Measurements from ENCODE around the gene SLC25A33. TPM values are rescaled to one million over a fixed set of nuclear protein-coding genes. Genes with fewer than 3 reads are reported as not detected.
"Not testable (repeated sequence)": the region's sequence is repeated elsewhere in the genome, so short reads cannot be mapped to it uniquely, and the experiment has no call there.

The SLC25A33 gene
- total RNA-seq, 1 experiment from 2014 or later, result 42.2 TPM

DNA sequence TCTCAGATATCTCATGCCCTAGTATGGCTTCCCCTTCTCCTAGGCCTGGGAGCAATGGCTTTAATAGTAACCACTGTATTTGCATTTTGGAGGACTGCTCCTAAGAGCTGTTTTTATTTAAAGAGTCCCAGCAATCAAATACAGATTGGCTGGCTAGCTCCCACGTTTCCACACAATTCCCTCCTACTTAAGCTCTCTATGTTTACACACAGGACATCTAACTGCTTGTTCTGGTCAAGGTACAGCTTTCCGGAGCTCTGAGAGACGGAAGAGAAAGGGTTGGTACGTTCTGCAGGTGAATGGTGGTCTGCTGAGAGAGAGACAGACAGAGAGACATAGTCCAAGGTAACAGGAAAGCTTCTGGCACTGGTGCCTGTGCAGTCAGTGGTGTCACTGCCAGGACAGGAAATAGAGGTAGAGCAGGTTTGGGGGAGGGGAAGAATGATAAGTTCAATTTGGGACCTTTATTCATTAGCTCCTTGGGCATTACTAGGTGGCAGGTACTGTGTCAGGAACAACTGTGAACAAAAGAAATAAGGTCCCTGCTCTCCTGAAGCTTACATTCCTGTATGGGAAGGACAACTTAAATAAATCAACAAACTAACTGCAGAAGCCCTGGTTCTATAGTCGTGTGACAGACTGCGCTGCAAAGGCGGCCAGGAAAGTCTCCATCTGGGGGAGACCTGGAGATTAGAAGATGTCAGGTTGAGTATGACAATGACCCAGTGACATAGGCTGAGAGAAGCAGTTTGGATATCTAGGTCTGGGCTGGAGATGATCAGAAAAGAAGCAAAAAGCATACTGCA, 1.2 kb upstream of the SLC25A33 start:
- DNase-seq (ENCODE audit: low spot score), result no peak
- in situ Hi-C loops (cut with HindIII; ENCODE audit: low sequenced_read_pairs), result no loop called here

DNA sequence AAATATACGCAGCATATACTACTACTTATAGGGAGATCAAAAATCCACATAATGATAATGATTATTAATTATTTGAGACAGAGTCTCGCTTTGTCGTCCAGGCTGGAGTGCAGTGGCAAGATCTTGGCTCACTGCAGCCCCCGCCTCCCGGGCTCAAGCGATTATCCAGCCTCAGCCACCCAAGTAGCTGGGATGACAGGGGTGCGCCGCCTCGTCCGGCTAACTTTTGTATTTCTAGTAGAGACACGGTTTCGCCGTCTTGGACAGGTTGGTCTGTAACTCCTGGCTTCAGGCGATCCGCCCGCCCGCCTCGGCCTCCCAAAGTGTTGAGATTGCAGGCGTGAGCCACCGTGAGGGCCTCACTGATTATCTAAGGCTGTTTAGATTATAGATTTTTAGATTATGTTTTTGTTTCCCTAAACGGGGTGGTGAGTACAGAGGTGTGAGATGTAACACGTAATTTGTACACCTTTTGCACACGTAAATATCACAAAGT, 548 bp upstream of the SLC25A33 start:
- in situ Hi-C loops (cut with HindIII; ENCODE audit: low sequenced_read_pairs), result no loop called here
- DNase-seq (ENCODE audit: low spot score), result no peak

DNA sequence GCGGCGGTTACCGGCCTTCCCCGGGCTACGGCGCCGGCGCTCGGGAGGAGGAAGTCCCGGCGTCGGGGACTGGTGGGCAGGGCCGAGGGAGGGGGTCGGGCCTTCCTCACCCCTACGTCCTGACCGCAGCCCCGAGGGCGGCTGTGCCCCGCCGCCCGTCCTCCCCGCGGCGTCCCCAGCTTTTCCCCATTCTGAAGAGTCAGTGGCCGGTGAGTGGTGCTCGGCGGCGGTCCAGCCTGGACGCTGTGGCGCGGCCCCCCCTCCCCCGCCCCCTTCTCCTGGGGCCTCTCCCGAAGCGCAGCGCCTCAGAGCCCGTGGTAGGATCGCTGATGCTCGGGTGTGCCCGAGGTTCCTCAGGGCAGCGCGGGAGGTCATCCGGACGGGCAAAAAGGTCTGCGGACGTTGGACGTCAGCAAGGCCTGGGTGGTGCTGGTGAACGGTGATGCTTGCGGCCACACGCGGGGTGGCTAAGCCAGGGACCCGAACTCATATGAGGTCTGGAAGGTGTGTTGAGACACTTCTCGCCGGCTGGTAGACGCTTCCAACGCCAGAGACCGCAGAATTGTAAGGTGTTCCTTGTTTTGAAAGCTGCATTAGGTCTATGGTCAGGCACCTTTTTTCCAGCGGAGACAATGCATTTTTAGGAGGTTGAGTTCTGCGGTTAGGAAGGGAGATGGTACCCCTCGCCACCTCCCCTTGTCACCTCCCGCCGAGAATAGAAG, 725 bp downstream of the SLC25A33 start:
- DNase-seq (ENCODE audit: low spot score), result no peak
- in situ Hi-C loops (cut with HindIII; ENCODE audit: low sequenced_read_pairs), result no loop called here

DNA sequence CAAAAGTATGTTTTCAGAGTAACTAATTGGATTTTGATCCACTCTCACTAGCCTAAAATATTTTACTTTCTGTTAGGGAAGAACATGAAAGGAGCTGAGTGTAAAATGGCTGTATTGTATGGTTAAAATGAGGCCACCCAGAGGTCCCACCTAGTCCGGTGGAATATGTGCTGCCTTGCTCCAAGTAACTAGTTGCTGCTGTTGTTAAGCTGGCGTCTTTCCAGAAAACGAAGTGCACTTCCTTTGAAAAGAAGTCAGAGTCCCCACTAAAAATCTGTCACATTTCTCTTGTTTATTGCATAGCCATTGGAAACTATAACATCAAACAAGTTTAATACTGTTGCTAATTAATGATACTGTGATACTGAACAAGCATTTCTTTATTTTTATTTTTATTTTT, 3.2 kb downstream of the SLC25A33 start:
- in situ Hi-C loops (cut with HindIII; ENCODE audit: low sequenced_read_pairs), result no loop called here
- no peak for DNase-seq (ENCODE audit: low spot score)

DNA sequence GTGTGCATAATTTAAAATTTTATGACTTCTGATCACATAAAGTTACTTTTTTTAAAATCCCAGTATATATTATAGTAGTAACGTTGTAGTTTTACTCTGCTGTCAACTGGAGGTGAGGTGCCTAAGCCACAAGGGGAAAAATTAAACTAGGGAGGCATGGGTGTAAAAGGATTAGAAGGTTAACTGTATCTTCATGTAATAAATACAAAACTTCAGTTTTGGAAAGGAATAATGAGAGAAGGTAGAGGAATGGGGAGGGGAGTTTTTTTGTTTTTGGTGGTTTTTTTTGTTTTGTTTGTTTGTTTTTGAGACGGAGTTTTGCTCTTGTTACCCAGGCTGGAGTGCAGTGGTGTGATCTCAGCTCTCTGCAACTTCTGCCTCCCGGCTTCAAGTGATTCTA, 5.7 kb downstream of the SLC25A33 start:
- in situ Hi-C loops (cut with HindIII; ENCODE audit: low sequenced_read_pairs), result no loop called here
- no peak for DNase-seq (ENCODE audit: low spot score)

DNA sequence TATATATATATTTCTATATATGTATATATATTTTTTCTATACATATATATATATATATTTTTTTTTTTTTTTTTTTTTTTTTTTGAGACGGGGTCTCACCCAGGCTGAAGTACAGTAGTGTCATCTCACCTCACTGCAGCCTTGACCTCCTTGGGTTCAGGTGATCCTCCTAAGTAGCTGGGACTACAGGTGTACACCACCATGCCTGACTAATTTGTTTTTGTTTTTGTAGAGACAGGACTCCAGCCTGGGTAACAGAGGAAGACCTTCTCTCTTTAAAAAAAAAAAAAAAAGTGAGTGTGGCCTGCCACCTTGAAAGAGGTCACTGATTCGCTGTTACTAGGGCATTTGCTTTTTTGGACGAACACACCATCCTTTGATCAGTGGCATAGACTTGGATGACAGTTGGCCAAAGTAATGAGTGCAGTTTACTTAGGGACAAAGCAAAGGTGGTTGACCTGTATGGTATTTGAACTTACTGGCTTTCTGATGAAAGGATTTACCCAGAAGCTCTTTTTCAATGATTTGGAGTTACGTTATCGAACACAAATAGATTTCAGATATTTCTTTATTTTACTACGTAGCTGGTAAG, 10.8 kb downstream of the SLC25A33 start:
- in situ Hi-C loops (cut with HindIII; ENCODE audit: low sequenced_read_pairs), result loop anchor here (25.0 kb wide), 1 partner anchor 263 kb away; the partner anchor contains the start of gene SPSB1
- DNase-seq (ENCODE audit: low spot score), result no peak

DNA sequence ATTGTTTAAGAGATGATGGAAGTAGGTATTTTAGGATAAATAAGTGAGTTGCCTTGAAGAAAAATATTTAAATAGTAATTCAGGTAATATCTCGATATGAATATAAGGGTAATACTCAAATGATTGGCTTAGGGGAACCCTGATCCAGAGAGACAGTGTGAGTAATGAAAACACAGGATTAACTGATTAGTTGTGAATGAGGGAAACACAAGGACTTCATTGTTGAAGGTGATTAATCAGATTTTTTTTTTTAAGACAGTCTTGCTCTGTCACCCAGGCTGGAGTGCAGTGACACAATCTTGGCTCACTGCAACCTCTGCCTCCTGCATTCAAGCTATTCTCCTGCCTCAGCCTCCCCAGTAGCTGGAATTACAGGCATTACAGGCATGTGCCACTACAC, 12.7 kb downstream of the SLC25A33 start:
- in situ Hi-C loops (cut with HindIII; ENCODE audit: low sequenced_read_pairs), result loop anchor here (25.0 kb wide), 1 partner anchor 265 kb away; the partner anchor contains the start of gene SPSB1

DNA sequence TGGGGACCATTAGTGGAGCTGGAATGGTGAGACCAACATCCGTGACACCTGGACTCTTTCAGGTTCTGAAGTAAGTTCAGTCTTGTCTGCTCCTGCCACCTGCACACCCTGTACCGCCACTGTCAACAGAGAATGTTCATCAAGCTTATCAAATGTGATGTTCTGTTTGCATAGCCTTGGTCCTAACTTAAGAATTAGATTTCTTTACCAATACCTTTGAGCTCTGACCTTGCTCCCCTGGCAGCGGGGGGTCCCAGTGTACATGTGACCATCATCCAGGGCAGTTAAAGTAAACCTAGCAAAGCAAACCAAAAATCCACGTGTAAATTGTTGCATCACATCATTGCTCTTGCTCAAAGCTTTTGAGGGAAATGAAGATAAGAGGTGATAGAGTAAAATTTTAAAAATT, 14.5 kb downstream of the SLC25A33 start:
- DNase-seq (ENCODE audit: low spot score), result no peak
- in situ Hi-C loops (cut with HindIII; ENCODE audit: low sequenced_read_pairs), result loop anchor here (25.0 kb wide), 1 partner anchor 266 kb away; the partner anchor contains the start of gene SPSB1

More for the DNA sequence above, 12.7 kb downstream of the SLC25A33 start:
- no peak for DNase-seq (ENCODE audit: low spot score)

DNA sequence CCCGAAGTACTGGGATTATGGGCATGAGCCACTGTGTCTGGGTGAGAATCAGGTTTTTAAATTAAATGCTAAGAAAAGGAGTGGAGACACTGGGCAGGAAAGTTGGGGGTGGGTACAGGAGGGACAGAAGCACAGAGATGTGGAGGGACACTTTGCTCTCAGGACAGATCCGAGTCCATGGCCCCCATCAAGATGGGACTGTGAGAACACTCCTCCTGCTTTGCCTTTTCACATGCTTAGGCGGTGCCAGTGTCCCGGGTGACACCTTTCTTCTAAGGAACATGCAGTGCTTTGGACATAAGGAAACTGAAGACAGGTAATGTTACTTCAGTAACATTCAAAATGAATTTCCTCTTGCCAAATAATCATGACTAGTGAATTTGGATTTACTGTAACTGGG, 16.7 kb downstream of the SLC25A33 start:
- no peak for DNase-seq (ENCODE audit: low spot score)
- in situ Hi-C loops (cut with HindIII; ENCODE audit: low sequenced_read_pairs), result loop anchor here (25.0 kb wide), 1 partner anchor 269 kb away; the partner anchor contains the start of gene SPSB1

DNA sequence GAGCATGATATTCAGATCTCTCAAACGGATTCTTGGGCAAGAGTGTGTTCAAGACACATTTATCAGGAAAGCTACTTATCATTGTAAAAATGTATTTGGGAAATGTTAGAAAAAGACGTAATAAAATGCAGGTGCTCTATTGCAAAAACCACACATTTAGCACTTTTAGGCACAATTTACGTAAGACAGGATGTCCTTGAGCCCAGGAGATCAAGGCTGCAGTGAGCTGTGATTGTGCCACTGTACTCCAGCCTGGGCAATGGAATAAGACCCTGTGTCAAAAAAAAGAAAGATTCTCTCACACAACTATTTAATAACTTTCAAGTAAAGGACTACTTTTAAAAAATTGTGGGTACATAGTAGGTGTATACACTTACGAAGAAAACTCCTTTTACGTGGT, 18.4 kb downstream of the SLC25A33 start:
- in situ Hi-C loops (cut with HindIII; ENCODE audit: low sequenced_read_pairs), result loop anchor here (25.0 kb wide), 1 partner anchor 270 kb away; the partner anchor contains the start of gene SPSB1
- no peak for DNase-seq (ENCODE audit: low spot score)

DNA sequence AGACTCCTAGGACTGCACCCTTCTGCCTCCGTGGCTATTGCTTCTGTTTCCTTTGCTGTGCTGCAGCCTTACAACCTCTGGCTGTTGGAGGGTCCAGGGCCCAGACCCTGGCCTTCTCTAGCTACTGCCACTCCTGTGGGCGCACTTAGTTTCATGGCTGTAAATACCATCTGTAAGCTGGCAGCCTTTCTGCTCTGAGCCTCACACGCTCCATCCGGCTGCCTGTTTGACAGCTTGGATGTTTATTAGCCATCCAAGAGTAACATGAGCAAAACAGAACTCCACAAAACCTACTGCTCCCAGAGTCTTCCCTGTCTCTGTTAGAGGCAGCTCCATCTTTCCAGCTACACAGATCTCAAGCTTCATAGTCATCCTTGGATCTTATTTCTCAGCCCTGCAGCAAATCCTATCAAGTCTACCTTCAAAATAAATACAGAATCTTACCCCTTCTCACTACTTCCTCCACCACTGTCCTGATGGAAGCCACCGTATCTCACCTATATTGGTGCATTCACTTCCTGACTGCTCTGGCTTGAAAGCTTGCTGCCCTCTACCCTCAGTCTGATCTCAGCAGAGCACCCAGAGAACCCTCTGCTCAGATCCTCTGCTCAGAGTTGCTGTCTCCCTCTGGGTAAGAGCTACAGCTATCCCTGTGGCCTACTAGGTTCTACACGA, 19.1 kb downstream of the SLC25A33 start:
- in situ Hi-C loops (cut with HindIII; ENCODE audit: low sequenced_read_pairs), result loop anchor here (25.0 kb wide), 1 partner anchor 271 kb away; the partner anchor contains the start of gene SPSB1

DNA sequence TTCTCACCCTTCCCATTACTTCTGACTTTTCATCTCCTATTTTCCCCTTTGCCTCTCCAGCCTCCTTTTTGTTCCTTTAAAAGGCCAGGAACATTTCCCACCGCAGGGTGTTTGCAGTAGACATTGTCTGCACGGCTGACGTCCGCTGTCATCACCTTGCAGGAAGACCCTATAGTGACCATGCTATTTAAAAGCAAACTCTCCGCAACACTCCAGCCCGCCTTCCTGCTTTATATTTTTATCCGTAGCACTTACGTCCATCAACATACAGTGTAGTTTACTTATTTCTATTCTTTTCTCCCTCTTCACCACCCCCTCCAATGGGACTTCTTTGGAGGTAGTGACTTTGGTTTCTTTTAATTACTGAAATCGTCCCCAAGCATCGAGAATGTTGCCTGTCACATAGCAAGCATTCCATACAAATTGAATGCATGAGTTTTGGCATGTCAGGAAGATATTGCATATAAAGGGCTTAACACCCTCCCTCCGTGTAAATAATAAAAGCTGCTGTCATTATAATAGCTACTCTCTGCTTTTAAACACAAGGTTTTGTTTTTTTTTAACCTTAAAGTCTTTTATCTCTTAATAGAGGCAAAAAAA, 19.8 kb downstream of the SLC25A33 start:
- in situ Hi-C loops (cut with HindIII; ENCODE audit: low sequenced_read_pairs), result loop anchor here (25.0 kb wide), 1 partner anchor 272 kb away; the partner anchor contains the start of gene SPSB1

More for the DNA sequence above, 19.1 kb downstream of the SLC25A33 start:
- no peak for DNase-seq (ENCODE audit: low spot score)

DNA sequence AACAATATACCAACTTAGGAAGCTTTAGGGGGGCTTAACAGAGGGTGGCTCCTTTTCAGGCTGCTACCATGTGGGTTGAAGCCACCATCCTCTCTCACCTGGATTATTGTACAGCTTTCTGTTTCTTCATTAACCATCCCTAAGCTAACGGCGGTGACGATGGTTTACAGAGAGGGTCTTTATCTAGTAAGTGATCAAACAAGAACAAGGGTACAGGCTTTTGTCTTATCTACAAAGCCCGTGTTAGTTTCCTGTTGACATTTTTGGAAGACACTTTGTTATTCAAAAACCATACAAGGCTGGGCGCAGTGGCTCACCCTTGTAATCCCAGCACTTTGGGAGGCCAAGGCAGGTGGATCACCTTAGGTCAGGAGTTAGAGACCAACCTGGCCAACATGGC, 20.4 kb downstream of the SLC25A33 start:
- no peak for DNase-seq (ENCODE audit: low spot score)
- in situ Hi-C loops (cut with HindIII; ENCODE audit: low sequenced_read_pairs), result loop anchor here (25.0 kb wide), 1 partner anchor 272 kb away; the partner anchor contains the start of gene SPSB1

More for the DNA sequence above, 19.8 kb downstream of the SLC25A33 start:
- no peak for DNase-seq (ENCODE audit: low spot score)

DNA sequence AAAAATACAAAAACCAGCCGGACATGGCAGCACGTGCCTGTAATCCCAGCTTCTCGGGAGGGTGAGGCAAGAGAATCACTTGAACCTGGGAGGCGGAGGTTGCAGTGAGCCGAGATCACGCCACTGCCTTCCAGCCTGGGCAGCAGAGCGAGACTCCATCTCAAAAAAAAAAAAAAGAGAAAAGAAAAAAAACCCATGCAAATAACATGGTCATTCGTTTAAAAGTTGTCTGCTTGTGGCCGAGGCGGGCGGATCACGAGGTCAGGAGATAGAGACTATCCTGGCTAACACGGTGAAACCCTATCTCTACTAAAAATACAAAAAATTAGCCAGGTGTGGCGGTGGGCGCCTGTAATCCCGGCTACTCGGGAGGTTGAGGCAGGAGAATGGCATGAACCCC, 20.8 kb downstream of the SLC25A33 start:
- in situ Hi-C loops (cut with HindIII; ENCODE audit: low sequenced_read_pairs), result loop anchor here (25.0 kb wide), 1 partner anchor 273 kb away; the partner anchor contains the start of gene SPSB1
- not testable (repeated sequence) for DNase-seq (ENCODE audit: low spot score)

DNA sequence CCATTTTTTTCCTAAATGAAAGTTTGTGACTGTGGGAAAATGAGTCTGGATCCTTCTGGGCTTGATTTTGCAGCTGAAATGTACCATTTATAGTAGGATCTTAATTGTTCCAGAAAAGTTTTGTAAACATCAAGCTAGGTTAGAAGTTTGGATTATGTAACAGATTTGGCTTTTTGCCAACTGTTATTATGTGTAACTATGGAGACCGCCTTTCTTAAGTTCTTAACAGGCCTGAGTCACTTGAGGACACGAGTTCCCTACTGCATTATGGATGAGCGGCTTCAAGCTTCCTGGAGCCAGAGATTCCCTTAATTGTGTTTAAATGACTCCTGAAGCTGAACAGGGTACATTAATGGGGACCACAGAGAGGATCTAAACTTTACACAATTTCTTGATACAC, 22.2 kb downstream of the SLC25A33 start:
- in situ Hi-C loops (cut with HindIII; ENCODE audit: low sequenced_read_pairs), result loop anchor here (25.0 kb wide), 1 partner anchor 274 kb away; the partner anchor contains the start of gene SPSB1
- DNase-seq (ENCODE audit: low spot score), result peak; percentile 38

DNA sequence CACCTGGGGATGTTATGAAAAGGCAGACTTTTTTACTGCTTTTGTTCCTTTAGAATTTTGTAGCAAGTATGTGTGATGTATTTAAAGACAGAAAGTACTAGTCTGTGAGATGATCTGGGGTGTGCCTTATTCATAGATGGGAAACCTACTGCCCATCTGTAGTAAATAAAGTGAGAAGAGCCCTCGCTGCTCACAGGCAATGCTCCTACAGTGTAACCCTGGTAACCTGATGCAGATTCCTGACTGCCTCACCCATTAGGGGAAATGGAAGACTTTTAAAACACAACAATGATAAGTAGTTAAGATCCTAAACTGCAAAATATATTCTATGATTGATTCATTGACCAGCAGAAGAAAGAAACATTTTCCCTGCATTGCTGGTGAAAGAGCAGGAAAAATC, 30.0 kb downstream of the SLC25A33 start:
- in situ Hi-C loops (cut with HindIII; ENCODE audit: low sequenced_read_pairs), result loop anchor here (25.0 kb wide), 1 partner anchor 282 kb away; the partner anchor contains the start of gene SPSB1
- no peak for DNase-seq (ENCODE audit: low spot score)

DNA sequence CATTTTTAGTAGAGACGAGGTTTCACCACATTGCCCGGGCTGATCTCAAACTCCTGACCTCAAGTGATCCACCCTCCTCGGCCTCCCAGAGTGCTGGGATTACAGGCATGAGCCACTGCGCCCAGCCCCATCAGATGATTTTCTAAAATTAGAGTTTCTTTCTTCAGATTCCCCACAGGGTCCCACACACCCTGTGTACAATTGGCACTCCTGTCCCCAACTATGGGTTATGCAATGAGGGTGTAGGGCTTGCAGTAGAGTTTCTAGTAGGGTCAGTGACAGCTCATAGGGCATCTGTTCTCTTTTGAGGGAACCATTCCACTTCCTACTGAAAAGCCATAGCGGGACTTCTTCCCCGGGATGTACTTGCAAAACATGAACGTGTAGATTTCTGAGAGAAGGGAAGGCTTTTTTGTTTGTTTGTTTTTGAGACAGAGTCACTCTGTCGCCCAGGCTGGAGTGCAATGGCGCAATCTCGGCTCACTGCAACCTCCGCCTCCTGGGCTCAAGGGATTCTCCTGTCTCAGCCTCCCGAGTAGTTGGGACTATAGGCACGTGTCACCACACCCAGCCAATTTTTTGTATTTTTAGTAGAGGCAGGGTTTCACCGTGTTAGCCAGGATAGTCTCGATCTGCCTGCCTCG, 31.7 kb downstream of the SLC25A33 start:
- DNase-seq (ENCODE audit: low spot score), result not testable (repeated sequence)
- in situ Hi-C loops (cut with HindIII; ENCODE audit: low sequenced_read_pairs), result loop anchor here (25.0 kb wide), 1 partner anchor 284 kb away; the partner anchor contains the start of gene SPSB1
